Measurements from ENCODE around the gene STK38L.

Gene STK38L

GRCh38 chr12:27243804-27244688 lies at the start of gene STK38L:
Gene STK38L, plus strand, starts transcription at chr12:27244286. Its CDS starts 53,435 bp downstream, at chr12:27297721.
- DNase-seq, result peak; percentile 81

GRCh38 chr12:27194644-27195043 lies 49.4 kb upstream of the STK38L start:
- no peak for DNase-seq

GRCh38 chr12:27198036-27198435 lies 46.0 kb upstream of the STK38L start:
- DNase-seq, result no peak

GRCh38 chr12:27199638-27200300 lies 44.3 kb upstream of the STK38L start:
- DNase-seq, result no peak

- no peak for DNase-seq
Measured at GRCh38 chr12:27201169-27201568, 42.9 kb upstream of the STK38L start.

GRCh38 chr12:27206801-27207502 lies 37.1 kb upstream of the STK38L start:
- DNase-seq, result no peak

- no peak for DNase-seq
Measured at GRCh38 chr12:27207615-27208413, 36.3 kb upstream of the STK38L start.

GRCh38 chr12:27208414-27208750 lies 35.7 kb upstream of the STK38L start:
- no peak for DNase-seq

GRCh38 chr12:27209257-27209910 lies 34.7 kb upstream of the STK38L start:
- no peak for DNase-seq

- no peak for DNase-seq
Measured at GRCh38 chr12:27210187-27210586, 33.9 kb upstream of the STK38L start.

GRCh38 chr12:27212861-27213260 lies 31.2 kb upstream of the STK38L start:
- DNase-seq, result no peak

GRCh38 chr12:27213304-27213703 lies 30.8 kb upstream of the STK38L start:
- DNase-seq, result no peak

- DNase-seq, result no peak
Measured at GRCh38 chr12:27213830-27214787, 30.0 kb upstream of the STK38L start.

GRCh38 chr12:27217590-27217989 lies 26.5 kb upstream of the STK38L start:
- no peak for DNase-seq

- no peak for DNase-seq
Measured at GRCh38 chr12:27219693-27220054, 24.4 kb upstream of the STK38L start.

- no peak for DNase-seq
Measured at GRCh38 chr12:27220055-27220987, 23.8 kb upstream of the STK38L start.

- DNase-seq, result no peak
Measured at GRCh38 chr12:27220988-27221345, 23.1 kb upstream of the STK38L start.

- DNase-seq, result no peak
Measured at GRCh38 chr12:27221625-27222387, 22.3 kb upstream of the STK38L start.

GRCh38 chr12:27226407-27226929 lies 17.6 kb upstream of the STK38L start:
- DNase-seq, result no peak
